Measurements from ENCODE around the gene TMBIM4. TPM values are rescaled to one million over a fixed set of nuclear protein-coding genes. Genes with fewer than 3 reads are reported as not detected.
A peak's percentile ranks its signal among the peaks of the same experiment; 100 is the strongest.

Gene TMBIM4
- polyA plus RNA-seq, 2 donors: 83.6 to 104 TPM

- H3K27me3 ChIP-seq (ENCODE audit: control insufficient read depth in 1 of 2, insufficient read depth in 2 of 2, low read length in 2 of 2): no peaks in the 10 kb centered on the region
- H3K27ac ChIP-seq (ENCODE audit: low read depth in 2 of 2, low read length in 1 of 2): peak within 1 kb of the TSS; percentile 64 to 91
- H3K4me3 ChIP-seq (ENCODE audit: low read depth in 1 of 2, low read length in 2 of 2): peak within 1 kb of the TSS; percentile 85 to 100
- H3K36me3 ChIP-seq (ENCODE audit: control insufficient read depth in 2 of 2, insufficient read depth in 2 of 2, low read length in 1 of 2): peaks cover 2 to 4% of the 10 kb centered on the region in 2 donors
- H3K9me3 ChIP-seq (ENCODE audit: control insufficient read depth in 2 of 2, insufficient read depth in 1 of 2, low read depth in 1 of 2, low read length in 1 of 2): no peaks in the 10 kb centered on the region
- no peaks in the 10 kb centered on the region for H3K4me1 ChIP-seq (ENCODE audit: control insufficient read depth in 2 of 2, insufficient read depth in 2 of 2, low read length in 1 of 2)
- 0% methylated on average over 49 of the region's 49 CpGs for WGBS, 2 donors
These were observed 39.3 kb downstream of the TMBIM4 start, which contains the start of gene LLPH for GRCh38 chr12:66130267-66131066. TSS of gene LLPH (minus strand) at chr12:66130750. CDS start at chr12:66129106, 1,644 bp downstream.

- Histone ChIP-seq H3K36me3 (ENCODE audit: control insufficient read depth in 2 of 2, insufficient read depth in 2 of 2, low read length in 1 of 2) (peaks cover 2 to 4% of the 10 kb centered on the region in 2 donors), H3K4me3 (ENCODE audit: low read depth in 1 of 2, low read length in 2 of 2) (peak overlapping the region; percentile 85 to 100), H3K27ac (ENCODE audit: low read depth in 2 of 2, low read length in 1 of 2) (peak overlapping the region in 1 of 2 donors; percentile 18), H3K9me3 (ENCODE audit: control insufficient read depth in 2 of 2, insufficient read depth in 1 of 2, low read depth in 1 of 2, low read length in 1 of 2) (no peaks in the 10 kb centered on the region), H3K27me3 (ENCODE audit: control insufficient read depth in 1 of 2, insufficient read depth in 2 of 2, low read length in 2 of 2) (no peaks in the 10 kb centered on the region), H3K4me1 (ENCODE audit: control insufficient read depth in 2 of 2, insufficient read depth in 2 of 2, low read length in 1 of 2) (no peaks in the 10 kb centered on the region)
- WGBS, 2 donors: 3% methylated on average over 8 of the region's 8 CpGs
These were observed 39.9 kb downstream of the TMBIM4 start for GRCh38 chr12:66129934-66130266.

- Histone ChIP-seq H3K4me1 (ENCODE audit: control insufficient read depth in 2 of 2, insufficient read depth in 2 of 2, low read length in 1 of 2) (no peaks in the 10 kb centered on the region), H3K4me3 (ENCODE audit: low read depth in 1 of 2, low read length in 2 of 2) (no peak overlapping the region), H3K9me3 (ENCODE audit: control insufficient read depth in 2 of 2, insufficient read depth in 1 of 2, low read depth in 1 of 2, low read length in 1 of 2) (no peaks in the 10 kb centered on the region), H3K36me3 (ENCODE audit: control insufficient read depth in 2 of 2, insufficient read depth in 2 of 2, low read length in 1 of 2) (peaks cover 4 to 5% of the 10 kb centered on the region in 2 donors), H3K27ac (ENCODE audit: low read depth in 2 of 2, low read length in 1 of 2) (no peak overlapping the region), H3K27me3 (ENCODE audit: control insufficient read depth in 1 of 2, insufficient read depth in 2 of 2, low read length in 2 of 2) (no peaks in the 10 kb centered on the region)
- WGBS, 2 donors: 67 to 81% methylated on average over 1 of the region's 1 CpG
These were observed 42.1 kb downstream of the TMBIM4 start for GRCh38 chr12:66127650-66128049.

- WGBS, 2 donors: 68 to 71% methylated on average over 1 of the region's 1 CpG
- H3K4me3 ChIP-seq (ENCODE audit: low read depth in 1 of 2, low read length in 2 of 2): no peak overlapping the region
- no peaks in the 10 kb centered on the region for H3K9me3 ChIP-seq (ENCODE audit: control insufficient read depth in 2 of 2, insufficient read depth in 1 of 2, low read depth in 1 of 2, low read length in 1 of 2)
- peaks cover 0 to 3% of the 10 kb centered on the region in 2 donors for H3K36me3 ChIP-seq (ENCODE audit: control insufficient read depth in 2 of 2, insufficient read depth in 2 of 2, low read length in 1 of 2)
- H3K4me1 ChIP-seq (ENCODE audit: control insufficient read depth in 2 of 2, insufficient read depth in 2 of 2, low read length in 1 of 2): no peaks in the 10 kb centered on the region
- H3K27me3 ChIP-seq (ENCODE audit: control insufficient read depth in 1 of 2, insufficient read depth in 2 of 2, low read length in 2 of 2): no peaks in the 10 kb centered on the region
- H3K27ac ChIP-seq (ENCODE audit: low read depth in 2 of 2, low read length in 1 of 2): no peak overlapping the region
These were observed 49.3 kb downstream of the TMBIM4 start for GRCh38 chr12:66120477-66120876.

- 84 to 92% methylated on average over 1 of the region's 1 CpG for WGBS, 2 donors
- no peaks in the 10 kb centered on the region for H3K27me3 ChIP-seq (ENCODE audit: control insufficient read depth in 1 of 2, insufficient read depth in 2 of 2, low read length in 2 of 2)
- H3K4me1 ChIP-seq (ENCODE audit: control insufficient read depth in 2 of 2, insufficient read depth in 2 of 2, low read length in 1 of 2): no peaks in the 10 kb centered on the region
- no peak overlapping the region for H3K4me3 ChIP-seq (ENCODE audit: low read depth in 1 of 2, low read length in 2 of 2)
- no peaks in the 10 kb centered on the region for H3K9me3 ChIP-seq (ENCODE audit: control insufficient read depth in 2 of 2, insufficient read depth in 1 of 2, low read depth in 1 of 2, low read length in 1 of 2)
- no peak overlapping the region for H3K27ac ChIP-seq (ENCODE audit: low read depth in 2 of 2, low read length in 1 of 2)
- H3K36me3 ChIP-seq (ENCODE audit: control insufficient read depth in 2 of 2, insufficient read depth in 2 of 2, low read length in 1 of 2): peaks cover 0 to 3% of the 10 kb centered on the region in 2 donors
These were observed 49.9 kb downstream of the TMBIM4 start for GRCh38 chr12:66119870-66120241.

- 81 to 91% methylated on average over 2 of the region's 2 CpGs for WGBS, 2 donors
- Histone ChIP-seq H3K27me3 (ENCODE audit: control insufficient read depth in 1 of 2, insufficient read depth in 2 of 2, low read length in 2 of 2) (no peaks in the 10 kb centered on the region), H3K9me3 (ENCODE audit: control insufficient read depth in 2 of 2, insufficient read depth in 1 of 2, low read depth in 1 of 2, low read length in 1 of 2) (no peaks in the 10 kb centered on the region), H3K4me1 (ENCODE audit: control insufficient read depth in 2 of 2, insufficient read depth in 2 of 2, low read length in 1 of 2) (no peaks in the 10 kb centered on the region), H3K27ac (ENCODE audit: low read depth in 2 of 2, low read length in 1 of 2) (no peak overlapping the region), H3K4me3 (ENCODE audit: low read depth in 1 of 2, low read length in 2 of 2) (no peak overlapping the region), H3K36me3 (ENCODE audit: control insufficient read depth in 2 of 2, insufficient read depth in 2 of 2, low read length in 1 of 2) (peaks cover 0 to 2% of the 10 kb centered on the region in 2 donors)
These were observed 50.4 kb downstream of the TMBIM4 start for GRCh38 chr12:66119229-66119869.

- H3K4me3 ChIP-seq (ENCODE audit: low read depth in 1 of 2, low read length in 2 of 2): no peak overlapping the region
- no peaks in the 10 kb centered on the region for H3K4me1 ChIP-seq (ENCODE audit: control insufficient read depth in 2 of 2, insufficient read depth in 2 of 2, low read length in 1 of 2)
- H3K9me3 ChIP-seq (ENCODE audit: control insufficient read depth in 2 of 2, insufficient read depth in 1 of 2, low read depth in 1 of 2, low read length in 1 of 2): no peaks in the 10 kb centered on the region
- H3K27me3 ChIP-seq (ENCODE audit: control insufficient read depth in 1 of 2, insufficient read depth in 2 of 2, low read length in 2 of 2): no peaks in the 10 kb centered on the region
- 92 to 95% methylated on average over 8 to 9 of the region's 9 CpGs for WGBS, 2 donors
- no peak overlapping the region for H3K27ac ChIP-seq (ENCODE audit: low read depth in 2 of 2, low read length in 1 of 2)
- no peaks in the 10 kb centered on the region for H3K36me3 ChIP-seq (ENCODE audit: control insufficient read depth in 2 of 2, insufficient read depth in 2 of 2, low read length in 1 of 2)
These were observed 51.4 kb downstream of the TMBIM4 start for GRCh38 chr12:66118240-66118891.

GRCh38 chr12:66117242-66117641, 52.6 kb downstream of the TMBIM4 start:
- Histone ChIP-seq H3K27ac (ENCODE audit: low read depth in 2 of 2, low read length in 1 of 2) (no peak overlapping the region), H3K9me3 (ENCODE audit: control insufficient read depth in 2 of 2, insufficient read depth in 1 of 2, low read depth in 1 of 2, low read length in 1 of 2) (no peaks in the 10 kb centered on the region), H3K27me3 (ENCODE audit: control insufficient read depth in 1 of 2, insufficient read depth in 2 of 2, low read length in 2 of 2) (no peaks in the 10 kb centered on the region), H3K4me3 (ENCODE audit: low read depth in 1 of 2, low read length in 2 of 2) (no peak overlapping the region), H3K4me1 (ENCODE audit: control insufficient read depth in 2 of 2, insufficient read depth in 2 of 2, low read length in 1 of 2) (no peaks in the 10 kb centered on the region), H3K36me3 (ENCODE audit: control insufficient read depth in 2 of 2, insufficient read depth in 2 of 2, low read length in 1 of 2) (no peaks in the 10 kb centered on the region)
- 94% methylated on average over 2 of the region's 2 CpGs for WGBS, 2 donors

- Histone ChIP-seq H3K36me3 (ENCODE audit: control insufficient read depth in 2 of 2, insufficient read depth in 2 of 2, low read length in 1 of 2) (no peaks in the 10 kb centered on the region), H3K27me3 (ENCODE audit: control insufficient read depth in 1 of 2, insufficient read depth in 2 of 2, low read length in 2 of 2) (no peaks in the 10 kb centered on the region), H3K9me3 (ENCODE audit: control insufficient read depth in 2 of 2, insufficient read depth in 1 of 2, low read depth in 1 of 2, low read length in 1 of 2) (no peaks in the 10 kb centered on the region), H3K4me1 (ENCODE audit: control insufficient read depth in 2 of 2, insufficient read depth in 2 of 2, low read length in 1 of 2) (no peaks in the 10 kb centered on the region), H3K27ac (ENCODE audit: low read depth in 2 of 2, low read length in 1 of 2) (no peak overlapping the region), H3K4me3 (ENCODE audit: low read depth in 1 of 2, low read length in 2 of 2) (no peak overlapping the region)
- 67 to 81% methylated on average over 4 of the region's 4 CpGs for WGBS, 2 donors
These were observed 54.7 kb downstream of the TMBIM4 start for GRCh38 chr12:66115071-66115600.
